CD4-positive, alpha-beta T cell treated with Interleukin-15 for 4 hours (primary cell): ENCODE data around the gene HMGCLL1.

ENCODE experiments used
- DNase-seq: peaks from one replicate; pipeline ENCODE4 v3.0.0-alpha.2; 2020; ENCODE audit warnings: low spot score

Gene HMGCLL1

DNA sequence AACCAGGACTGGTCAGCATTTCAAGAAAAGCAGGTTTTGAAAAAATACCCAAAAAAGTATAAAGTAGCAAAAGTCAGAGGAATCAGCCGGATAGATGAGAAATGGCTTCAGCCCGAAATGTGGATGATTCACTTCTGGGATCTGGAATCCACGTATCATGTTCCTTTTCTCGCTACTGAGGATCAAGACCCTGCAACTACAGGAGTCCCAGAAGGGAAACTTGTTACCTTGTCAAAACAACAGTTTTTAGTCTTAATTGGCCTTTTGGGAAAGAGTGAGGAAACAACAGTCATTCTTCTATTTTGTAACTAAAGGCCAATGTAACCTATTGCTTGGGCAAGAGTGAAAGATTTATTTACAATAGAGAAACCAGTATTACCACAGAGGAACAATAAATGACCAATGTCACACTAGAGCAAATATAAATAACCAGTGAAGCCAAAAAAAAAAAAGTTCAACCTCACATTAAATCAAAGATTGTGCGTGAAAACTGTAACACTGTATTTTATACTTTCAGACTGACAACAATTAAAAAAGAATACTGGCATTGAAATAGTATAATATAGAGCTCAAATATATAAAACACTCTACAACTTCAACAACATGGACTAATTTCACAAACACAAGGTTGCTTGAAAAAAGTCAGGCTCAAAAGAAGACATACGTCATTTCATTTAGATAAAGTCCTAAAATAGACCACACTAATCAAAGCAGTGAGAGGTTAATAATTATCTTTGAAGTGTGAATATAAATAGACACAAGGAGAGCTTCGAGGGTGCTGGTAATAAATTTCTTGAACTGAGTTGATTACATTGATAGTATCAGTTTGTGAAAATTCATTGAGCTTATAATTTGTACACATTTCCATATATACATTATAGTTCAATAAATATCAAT lies 135.5 kb downstream of the HMGCLL1 start:
- DNase-seq: no peak

DNA sequence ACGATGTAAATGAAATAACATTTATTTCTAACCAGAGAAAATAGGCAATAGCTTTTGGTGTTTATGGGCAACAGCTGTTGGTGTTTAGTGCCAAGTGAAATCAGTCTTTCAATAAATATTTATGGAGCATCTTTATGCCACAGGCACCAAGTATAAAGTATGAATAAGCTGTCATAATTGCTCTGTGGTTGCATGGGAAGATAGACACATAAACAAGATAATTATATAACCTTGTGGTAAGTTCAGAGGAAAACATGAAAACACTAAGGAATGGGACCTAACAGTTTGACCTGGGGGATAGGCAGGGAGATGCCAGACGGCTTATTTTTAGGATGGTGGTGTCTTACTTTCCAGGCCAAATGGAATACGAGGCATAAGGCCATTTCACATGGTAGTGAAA lies 140.8 kb downstream of the HMGCLL1 start:
- DNase-seq: no peak

- DNase-seq: no peak
Measured at GRCh38 chr6:55437141-55437540, 141.9 kb downstream of the HMGCLL1 start.

DNA sequence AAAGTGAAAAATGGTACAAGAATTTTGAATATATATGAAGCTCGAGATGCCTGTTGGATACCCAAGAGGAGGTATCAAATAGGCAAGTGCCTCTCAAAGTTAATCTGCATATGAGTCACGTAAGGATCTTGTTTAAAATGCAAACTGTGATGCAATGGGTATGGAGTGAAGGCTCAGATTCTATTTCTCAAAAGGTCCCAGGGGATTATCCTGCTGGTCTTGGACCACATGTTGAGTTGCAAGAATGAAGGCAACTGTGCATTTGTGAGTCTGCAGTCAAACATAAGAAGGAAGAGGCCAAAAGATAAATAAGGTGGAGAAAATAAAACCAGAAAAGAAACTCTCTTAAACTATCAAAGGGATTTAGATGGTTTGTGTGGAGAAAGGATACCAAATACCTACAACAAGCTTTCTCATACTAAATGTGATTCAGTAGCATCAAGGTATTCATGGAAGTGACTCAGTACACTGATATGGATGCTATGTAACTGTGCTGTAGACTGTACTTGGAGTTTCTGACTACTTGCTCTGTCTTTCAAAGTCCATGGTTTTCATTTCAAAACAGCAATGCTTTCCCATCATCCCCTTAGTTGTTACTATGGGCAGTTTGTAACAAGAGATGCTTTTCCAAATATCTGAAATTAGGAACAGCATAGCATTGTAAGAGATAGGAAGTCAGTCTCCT lies 145.4 kb downstream of the HMGCLL1 start:
- DNase-seq: no peak

GRCh38 chr6:55423933-55424332 lies 155.1 kb downstream of the HMGCLL1 start:
- no peak for DNase-seq

DNA sequence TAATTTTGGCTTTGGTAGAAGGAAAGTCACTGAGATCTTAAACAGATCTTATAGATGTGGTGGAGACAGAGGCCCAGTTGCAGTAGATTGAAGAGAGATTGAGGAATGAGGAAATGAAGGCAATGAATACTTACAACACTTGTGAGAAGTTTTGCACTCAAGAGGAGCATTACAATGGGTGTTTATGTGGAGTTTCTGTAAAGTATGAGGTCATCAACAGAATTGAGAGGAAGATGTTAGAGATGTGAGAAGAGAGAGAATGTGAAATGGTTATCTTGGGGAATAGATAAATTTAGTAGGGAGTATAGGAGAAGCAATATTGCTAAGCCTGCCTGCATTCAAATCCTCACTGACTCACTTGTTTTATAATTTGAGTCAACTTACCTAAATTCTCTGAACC lies 168.3 kb downstream of the HMGCLL1 start:
- DNase-seq: no peak

DNA sequence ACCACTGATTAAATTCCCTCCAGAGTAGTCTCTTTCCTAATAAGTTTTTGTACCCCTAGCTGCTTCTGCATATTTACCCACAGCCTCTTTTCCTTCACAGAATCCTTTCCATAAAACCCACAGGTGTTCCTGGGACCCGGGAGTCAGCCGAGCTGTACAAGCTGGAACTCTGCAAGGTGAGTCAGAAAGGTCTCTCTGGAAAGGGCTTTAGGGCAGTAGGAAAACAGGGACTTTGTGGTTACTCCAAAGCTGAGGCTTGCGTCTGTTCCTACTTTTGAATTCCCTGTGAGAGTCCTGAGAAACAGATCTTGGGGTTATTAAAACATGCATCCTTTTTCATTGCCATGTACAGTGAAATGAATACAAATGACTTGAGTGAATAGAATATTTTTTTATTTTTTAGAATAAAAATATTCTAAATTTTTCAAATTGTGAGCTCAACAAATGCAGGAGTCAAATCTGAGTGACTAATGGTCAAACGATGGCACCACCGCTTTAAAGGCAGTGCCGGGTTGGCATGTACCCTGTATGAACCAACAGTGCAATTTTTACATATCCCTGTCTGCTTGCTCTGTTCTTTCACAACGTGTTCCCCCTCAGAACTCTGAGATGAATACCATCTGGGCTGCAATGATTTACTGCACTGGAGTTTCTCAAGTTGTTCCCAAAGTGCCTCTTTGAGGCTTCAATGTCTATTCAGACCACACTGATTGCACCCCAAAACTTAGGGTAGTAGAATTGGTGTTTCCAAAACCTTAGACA lies 173.3 kb downstream of the HMGCLL1 start:
- DNase-seq: no peak

DNA sequence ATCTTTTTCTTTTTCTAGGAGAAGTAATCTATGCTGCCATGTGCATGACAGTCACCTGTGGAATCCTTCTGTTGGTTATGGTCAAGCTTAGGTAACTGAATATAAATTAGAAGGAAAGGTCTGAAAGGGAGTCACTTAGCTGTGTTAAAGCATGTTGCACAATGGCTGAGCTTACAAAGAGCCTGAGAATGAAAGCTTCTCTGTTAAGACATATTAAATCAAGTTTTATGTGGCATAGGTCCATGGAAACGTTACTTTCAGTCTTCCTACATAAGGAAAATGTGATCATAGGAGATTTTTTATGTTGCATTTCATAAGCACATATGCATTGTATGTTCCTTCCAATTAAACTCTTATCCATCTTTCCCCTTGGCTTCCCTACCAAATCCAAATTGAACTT lies 179.6 kb downstream of the HMGCLL1 start:
- DNase-seq: no peak

DNA sequence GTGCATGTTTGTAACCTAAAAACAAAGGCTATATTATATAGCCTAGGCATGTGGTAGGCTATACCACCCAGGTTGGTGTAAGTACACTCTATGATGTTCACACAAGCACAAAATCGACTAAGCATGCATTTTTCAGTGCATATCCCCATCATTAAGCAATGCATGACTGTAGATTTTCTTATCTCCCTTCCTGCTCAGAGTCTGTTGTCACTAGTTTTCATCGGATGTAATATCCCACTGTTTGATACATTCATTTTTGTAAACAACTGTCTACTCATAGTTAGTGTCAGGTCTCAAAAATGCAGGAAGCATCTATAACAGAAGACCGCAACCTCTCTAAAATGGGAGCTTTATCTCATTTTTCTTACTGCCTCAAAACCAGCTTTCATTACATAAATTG lies 181.0 kb downstream of the HMGCLL1 start:
- DNase-seq: no peak

DNA sequence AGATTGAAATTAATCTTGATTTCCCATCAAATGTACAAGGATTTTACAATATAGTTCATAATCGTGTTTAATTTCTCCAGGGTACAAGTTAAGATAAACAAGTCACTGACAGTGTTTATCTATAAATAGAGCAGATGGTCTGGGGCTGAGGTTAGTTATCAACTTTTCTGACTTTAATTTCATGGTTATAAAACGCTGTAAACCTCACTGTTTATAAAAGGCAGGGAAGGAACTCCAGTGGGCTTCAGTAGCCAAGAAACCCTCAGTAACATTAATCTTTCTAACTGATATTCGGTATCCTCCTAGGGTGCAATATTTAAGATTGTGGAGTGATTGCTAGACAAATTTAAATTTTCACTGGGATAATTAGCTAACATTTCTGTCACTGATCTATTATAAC lies 183.1 kb downstream of the HMGCLL1 start:
- no peak for DNase-seq

DNA sequence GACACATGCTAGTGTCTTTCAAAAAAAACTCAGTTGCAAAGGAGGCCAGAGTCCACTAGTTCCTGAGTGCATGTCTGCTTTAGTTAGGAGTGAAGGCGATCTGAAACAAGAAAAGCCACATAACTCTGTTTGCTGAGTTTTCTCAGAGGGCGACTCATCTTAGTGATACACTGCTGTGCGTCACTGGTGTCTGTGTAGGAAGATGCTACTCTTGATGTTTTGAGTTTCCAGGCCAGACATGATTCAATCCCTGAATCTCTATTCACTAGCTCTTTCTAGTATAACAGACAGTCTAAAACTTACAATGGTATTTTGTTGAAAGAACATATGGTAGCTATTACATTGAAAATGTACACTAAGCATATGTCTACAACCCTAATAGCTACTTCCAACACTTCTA lies 190.8 kb downstream of the HMGCLL1 start:
- DNase-seq: no peak
